ENCODE measurements around the gene TMEM273.

TMEM273 gene

DNA sequence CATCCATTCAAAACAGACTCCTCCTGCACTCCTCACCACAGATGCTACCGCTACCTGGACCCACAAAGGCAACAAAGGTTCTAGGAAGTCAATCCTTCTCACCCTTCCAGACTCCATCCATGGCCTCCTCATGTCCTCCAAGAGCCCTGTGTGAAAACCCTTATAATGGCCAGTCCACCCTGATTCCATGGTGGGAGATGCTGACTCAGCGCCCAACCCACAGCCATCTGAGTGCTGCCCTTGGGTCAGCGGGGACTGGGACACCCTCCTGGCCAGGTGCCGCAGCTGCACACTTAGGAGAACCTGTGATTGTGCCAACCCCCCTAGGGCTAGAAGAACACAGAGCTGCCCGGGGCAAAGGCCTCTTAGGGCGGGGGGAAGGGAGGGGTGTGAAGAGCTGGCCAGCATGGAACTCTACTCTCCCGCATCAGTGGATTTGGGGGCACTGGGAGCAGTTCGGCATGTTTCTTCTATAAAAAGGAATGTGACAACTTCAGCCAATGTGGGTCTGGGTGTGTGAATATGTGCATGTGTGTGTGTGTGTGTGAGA is 25.4 kb downstream of the TMEM273 start:
- no peak for DNase-seq

GRCh38 chr10:49162063-49162462 is 26.1 kb downstream of the TMEM273 start:
- no peak for DNase-seq

GRCh38 chr10:49161411-49161997 is 26.7 kb downstream of the TMEM273 start:
- DNase-seq, result no peak

DNA sequence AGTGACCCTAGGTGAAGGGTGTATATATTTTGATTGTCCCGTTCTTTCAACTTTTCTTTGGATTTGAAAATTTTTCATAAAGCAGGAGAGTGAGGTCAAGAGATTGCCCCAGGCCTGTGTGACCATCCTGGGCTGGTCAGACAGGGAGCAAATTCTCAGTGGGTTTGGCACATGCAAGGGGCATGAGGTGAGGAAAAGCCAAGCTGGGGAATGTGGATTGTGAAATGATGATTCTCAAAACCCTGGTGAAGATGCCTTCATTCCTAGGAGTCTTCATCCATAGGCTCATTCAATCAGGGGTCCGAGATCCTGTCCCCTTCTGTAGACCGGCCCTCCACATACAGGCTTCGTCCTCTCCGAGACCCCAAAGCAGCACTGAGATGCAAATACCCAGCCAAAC is 27.4 kb downstream of the TMEM273 start:
- DNase-seq, result no peak

DNA sequence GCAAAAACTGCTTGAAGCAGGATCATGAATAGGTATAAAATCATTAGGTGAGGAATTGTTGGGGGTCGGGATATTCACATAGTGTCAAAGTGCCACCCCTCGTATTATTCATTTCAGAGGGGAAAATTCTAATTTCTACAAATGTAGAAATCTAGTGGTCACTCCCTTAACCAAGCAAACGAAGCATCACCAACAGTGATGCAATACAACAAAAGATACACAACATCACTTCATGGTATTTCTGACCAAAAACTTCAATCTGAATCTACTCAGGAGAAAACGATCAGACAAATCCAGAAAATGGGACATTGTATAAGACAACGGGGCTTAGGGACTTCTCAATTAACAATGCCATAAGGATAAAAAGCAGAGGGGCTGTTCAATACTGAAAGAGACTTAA is 28.1 kb downstream of the TMEM273 start:
- no peak for DNase-seq

- no peak for DNase-seq
Measured at GRCh38 chr10:49158915-49159314, 29.3 kb downstream of the TMEM273 start.

DNA sequence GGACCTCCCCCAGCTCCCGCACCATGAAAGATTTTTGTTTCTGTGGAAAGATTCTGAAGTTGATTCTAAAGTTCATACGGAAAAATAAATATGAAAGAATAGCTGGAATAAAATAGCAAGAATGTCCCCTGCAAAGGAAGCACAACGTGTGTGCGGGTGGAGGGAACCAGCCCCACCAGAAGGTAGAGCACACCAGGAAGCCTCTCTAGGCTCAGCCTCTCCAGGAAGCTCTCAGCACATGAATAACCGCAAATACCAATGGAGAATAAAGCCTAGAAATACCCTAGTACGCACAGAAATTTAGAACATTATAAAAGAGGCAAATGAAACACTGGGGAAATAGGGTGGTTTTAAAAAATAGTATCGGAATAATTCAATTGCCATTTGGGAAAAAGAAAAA is 29.8 kb downstream of the TMEM273 start:
- no peak for DNase-seq

DNA sequence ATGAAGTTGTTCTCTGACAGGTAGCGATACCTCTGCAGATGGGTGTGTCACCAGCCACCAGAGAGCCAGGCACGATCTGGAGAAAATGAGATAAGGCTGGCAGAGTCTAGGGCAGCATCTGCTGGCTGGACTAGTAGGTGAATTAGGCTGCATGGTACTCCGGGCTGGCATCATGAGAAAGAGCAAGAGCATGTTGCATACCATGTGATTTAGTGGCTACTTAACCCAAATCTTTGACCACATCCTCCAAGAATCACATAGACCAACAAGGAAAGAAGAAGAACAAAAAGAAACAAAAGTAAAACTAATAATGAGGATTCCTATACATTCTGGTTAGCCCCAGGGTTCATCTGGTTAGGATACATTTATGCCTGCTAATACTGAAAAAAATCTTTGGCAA is 31.0 kb downstream of the TMEM273 start:
- no peak for DNase-seq

GRCh38 chr10:49154641-49155040 is 33.5 kb downstream of the TMEM273 start:
- no peak for DNase-seq

GRCh38 chr10:49153971-49154370 is 34.2 kb downstream of the TMEM273 start:
- no peak for DNase-seq

DNA sequence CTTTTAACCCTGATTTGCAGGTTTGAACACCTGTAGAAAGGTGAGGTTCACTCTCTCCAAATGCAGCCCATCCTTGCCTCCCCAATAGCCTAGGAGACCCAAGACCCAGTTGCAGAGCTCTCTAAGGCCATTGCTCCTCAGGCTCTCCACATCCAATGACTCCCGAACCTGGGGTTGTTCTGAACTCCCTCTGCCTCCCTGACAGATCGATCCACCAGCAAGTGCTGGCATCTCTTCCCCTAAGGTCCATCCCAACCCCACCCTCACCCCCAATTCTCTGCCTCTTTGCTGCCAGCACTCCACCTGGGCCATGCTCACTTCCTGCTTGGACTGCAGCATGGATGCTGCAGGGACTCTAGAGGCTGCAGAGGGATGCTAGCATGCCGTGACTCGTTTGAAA is 35.1 kb downstream of the TMEM273 start:
- no peak for DNase-seq

DNA sequence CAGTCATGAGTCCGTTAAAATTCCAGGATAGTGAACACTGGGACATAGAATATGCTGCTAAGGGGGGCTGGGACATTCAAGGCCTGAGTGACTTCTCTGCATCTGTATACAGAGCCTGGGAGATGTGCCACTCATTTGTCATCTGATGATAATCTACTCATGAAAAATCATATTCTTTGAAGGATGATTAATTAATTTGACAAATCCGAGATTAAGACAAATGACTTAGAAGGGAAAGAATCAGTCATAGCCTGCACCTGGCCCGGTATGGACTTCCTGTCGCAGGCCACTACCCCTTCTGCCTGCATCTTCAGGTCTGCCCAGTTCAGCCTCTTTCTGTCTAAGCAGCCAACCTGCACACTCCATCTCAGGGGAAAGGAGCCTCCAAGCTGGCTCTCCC is 35.5 kb downstream of the TMEM273 start:
- no peak for DNase-seq

- no peak for DNase-seq
Measured at GRCh38 chr10:49152037-49152436, 36.2 kb downstream of the TMEM273 start.

- no peak for DNase-seq
Measured at GRCh38 chr10:49151481-49151880, 36.7 kb downstream of the TMEM273 start.

DNA sequence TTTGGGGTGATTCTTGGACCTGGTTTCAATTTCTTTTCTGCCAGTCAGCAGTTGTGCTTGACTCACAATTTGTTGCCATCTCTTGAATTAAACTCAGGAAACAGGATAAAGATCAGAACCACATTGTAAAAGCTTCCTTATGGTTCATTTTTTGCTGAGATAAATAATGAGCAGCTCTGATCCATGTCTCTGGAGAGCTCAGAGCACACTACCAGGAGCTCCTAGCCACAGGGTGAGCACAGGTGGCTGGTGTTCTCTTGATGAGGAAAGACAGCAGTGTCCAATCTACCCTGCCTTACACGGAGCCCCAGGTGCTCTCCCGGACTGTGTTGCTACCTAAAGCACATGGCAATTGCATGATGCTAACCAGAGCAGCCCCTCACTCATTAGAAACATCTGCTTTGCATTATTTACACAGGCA is 37.2 kb downstream of the TMEM273 start:
- DNase-seq, result no peak

DNA sequence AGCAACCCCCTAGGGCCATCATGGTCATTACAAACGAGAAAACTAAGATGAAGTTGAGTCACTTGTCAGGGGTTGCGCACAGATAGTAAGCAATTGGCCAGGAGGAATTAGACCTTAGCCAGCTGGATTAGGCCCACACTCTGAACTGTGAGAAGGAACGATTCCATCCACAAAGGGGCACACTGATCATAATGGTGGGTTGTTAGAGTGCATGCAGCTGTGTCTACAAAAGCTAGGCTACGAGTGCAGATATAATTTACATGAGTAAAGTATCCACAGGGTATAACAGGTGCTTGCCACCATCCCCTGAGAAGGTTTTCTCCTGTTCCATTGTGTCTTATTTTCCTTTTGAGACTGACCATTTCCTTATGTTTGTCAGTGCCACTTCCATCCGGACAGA is 37.8 kb downstream of the TMEM273 start:
- DNase-seq, result no peak

DNA sequence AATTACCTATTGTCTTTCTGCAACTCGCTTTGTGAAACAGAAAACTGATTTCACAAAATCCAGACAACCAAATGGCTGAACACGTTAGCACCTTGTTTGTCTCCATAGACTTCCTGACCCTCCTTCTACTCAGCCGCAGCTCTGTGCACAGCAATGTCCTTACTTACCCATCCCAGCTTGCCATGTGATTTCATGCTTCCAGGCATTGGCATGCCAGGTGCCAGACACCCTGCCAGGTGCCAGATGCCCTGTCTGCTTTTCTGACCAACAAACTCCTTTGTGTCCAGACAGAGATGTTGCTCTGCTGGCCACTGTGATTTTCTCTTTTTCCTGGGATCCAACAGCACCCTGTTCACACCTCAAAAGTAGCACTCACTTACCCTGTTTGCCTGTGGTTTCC is 38.3 kb downstream of the TMEM273 start:
- DNase-seq, result no peak

- DNase-seq, result no peak
Measured at GRCh38 chr10:49144058-49144720, 44.0 kb downstream of the TMEM273 start.

DNA sequence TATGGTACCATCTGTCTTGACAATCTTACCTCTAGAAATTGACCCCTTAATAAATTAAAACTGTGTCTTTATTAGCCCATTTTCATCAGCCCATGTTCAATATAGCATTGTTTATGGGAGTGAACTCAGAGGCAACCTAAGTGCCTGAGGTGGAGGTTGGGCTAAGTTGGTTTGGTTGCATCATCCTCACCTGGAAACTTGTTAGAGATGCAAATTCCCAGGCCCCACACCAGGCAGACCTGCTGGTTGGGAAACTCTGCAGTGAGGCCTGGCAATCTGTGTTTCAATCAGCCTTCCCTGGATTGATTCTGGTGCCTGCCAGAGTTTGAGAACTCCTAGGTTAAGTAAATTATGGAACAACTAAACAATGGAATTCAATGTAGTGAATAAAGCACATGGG is 44.9 kb downstream of the TMEM273 start:
- no peak for DNase-seq

DNA sequence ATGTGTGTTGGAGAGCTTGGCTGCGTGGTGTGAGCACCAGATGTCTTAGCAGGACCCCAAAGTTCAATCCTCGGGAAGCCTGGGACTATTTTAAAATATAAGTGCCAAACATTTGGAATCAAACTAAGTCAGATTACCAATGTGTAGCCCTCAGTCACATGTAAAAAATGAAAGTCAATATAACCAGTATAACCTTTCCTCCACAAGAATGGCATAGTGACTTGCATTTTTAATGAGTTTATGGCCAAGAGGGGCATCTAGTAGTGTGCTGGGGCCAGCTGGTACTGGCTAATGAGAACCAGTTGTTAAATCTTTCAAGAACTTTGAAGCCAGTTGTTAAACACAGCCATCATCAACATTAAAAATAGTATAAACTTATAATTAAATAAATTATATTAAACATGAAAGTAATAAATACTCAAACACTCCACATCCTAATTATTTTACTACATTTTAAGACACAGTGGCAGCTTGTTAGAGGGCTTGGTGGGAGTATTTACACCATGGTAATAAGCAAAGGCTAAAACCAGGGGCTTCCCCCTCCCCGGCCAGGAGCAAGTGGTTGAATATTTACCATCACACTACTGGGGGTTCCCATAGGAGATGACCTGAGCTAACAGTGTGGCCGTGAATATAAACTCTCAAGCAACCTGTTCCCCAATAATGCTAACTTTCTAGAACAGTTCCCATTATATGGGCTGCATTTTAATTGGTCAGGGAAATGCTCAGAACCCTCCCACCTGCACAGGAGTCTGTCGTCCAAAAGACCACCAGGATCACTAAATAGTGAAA is 46.5 kb downstream of the TMEM273 start:
- no peak for DNase-seq

DNA sequence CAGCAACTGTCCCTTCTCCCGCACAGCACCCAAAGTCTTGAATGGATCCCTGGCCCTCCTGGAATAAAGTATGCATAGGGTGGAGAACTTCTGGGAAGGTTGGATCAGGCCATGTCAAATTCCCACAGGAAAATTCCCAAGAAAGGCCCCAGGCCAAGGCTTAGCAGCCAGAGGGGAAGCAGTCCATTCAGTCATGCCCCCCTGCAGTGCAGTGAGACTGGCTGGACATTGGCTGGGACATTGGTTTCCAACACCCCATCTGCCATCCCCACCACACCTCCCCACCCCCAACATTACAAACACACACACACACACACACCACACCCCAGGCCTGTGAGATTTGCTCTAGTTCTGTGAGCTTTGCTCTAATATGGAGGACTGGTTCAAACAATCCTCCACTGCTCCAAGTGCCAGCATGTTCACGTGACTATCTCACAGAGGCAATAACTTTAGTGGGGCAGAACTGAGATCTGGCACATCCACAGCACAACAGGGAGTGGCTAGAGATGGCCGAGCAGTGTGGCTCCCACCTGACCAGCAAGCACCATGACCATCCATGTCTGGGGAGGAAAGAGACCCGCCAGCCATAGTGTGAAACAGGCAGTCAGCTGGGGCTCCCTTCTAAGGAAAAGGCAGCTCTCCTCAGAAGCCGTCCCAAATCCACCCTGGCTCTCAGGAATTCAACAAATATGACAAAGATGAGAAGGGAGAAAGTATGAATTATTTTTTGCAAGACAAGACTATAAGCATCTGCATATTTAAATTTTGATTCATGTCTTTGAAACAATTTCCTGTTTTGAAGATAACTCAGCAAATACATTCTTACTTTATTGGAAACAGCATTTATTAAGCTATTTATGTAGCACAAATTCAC is 47.6 kb downstream of the TMEM273 start:
- DNase-seq, result no peak

DNA sequence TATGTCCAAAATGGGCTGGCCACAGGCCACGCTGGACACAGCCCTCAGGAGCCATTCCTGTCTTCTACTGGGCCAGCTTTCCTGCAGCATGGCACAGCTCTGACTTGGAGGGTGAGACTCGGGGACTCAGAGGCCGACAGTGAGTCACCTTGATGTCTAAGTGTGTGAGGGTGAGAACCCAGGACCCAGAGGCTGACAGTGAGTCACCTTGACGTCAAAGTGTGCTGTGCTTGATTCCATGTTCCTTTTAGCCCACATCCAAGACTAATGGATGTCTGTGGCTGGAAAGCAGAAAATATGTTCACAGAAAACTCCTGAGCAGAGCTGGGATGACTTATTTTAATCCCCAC is 48.4 kb downstream of the TMEM273 start:
- no peak for DNase-seq
